ENCODE measurements around the gene UBE2E1. TPM values are rescaled to one million over a fixed set of nuclear protein-coding genes. Genes with fewer than 3 reads are reported as not detected.
A peak's percentile ranks its signal among the peaks of the same experiment; 100 is the strongest.

Gene UBE2E1
- total and polyA plus RNA-seq, 10 donors, result 62.6 to 106 (median 91.2) TPM

DNA sequence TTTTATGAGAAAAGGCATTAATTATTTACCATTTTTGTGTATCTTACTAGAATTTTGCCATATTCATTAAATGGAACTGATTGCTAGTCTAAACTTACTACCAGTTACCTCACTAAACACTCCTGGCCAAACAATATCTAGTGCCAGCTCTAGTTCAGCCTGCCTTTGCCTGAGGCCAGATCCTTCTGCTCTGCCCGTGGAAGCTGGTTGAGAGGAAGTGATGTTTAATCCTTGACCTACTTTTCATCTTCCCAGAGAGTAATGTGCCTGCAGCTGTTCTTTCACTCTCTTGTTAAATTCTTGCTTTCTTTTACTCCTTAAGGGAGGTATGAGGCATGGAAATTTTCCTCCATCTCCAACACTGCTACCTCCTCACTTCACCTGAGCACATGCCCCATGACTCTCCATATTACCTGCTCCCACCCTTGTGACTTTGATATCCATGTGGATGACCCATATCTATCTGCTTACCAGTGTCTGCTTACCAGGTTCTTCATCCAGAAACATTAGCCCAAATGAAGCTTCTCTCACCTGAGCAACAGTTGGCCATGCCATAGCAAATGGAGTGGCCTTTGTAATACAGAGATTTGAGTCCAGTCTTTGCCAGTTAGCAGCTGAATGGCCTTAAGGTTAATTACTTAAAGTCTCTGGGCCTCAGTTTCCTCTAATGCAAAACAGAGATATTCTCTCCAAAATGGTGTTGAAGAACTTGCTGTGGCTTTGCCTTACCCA is 53.4 kb downstream of the UBE2E1 start:
- H3K4me1 ChIP-seq, result peaks cover 35 to 86% (median 53%) of the 10 kb centered on the region in 6 donors
- intact Hi-C loops (cut with DNase I; ENCODE audit: low total_unique reads), result no loop called here
- no peaks in the 10 kb centered on the region for H3K27me3 ChIP-seq (replicated peaks in 1 of 7)
- TF ChIP-seq POLR2A (IDR thresholded peaks at IDR 0.05) (no peak), POLR2AphosphoS5 (IDR thresholded peaks at IDR 0.05) (peak in 1 of 3 donors; percentile 20)
- no peaks in the 10 kb centered on the region for H3K9me3 ChIP-seq
- no peak overlapping the region for H3K4me3 ChIP-seq
- 6 to 21% (median 15%) methylated on average over 1 of the region's 1 CpG for WGBS, 5 donors
- peak overlapping the region in 3 of 8 donors; percentile 21 to 36 (median 24) for H3K27ac ChIP-seq
- DNase-seq, result no peak
- peaks cover 0 to 11% (median 4%) of the 10 kb centered on the region in 6 donors for H3K36me3 ChIP-seq

DNA sequence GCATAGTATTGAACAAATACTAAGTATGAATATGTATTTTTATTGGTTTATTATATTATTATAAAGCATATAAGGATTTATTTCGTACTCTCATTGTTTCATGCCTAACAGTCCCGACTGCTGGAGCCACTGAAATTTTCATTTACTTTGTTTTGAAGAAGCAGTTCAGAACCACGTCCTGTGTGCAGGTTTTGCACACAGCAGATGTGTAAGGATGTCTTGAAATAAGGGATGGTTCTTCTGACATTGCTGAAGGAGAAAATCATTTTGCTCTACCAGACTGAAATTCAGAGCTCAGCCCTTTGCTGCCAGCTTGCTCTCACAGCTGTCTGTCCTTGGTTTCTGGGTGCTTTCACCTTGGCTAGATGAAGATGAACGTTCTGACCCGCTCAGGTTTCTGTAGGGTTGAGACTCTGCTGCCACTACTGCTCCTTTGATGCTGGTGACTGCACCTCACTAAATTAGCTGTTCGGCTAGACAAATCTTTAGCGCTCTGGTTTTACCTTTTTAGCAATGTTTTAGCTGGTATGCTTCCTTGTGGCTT is 54.2 kb downstream of the UBE2E1 start:
- Histone ChIP-seq H3K9me3 (no peaks in the 10 kb centered on the region), H3K4me1 (peaks cover 37 to 91% (median 56%) of the 10 kb centered on the region in 6 donors), H3K27ac (no peak overlapping the region), H3K4me3 (no peak overlapping the region), H3K27me3 (replicated peaks in 1 of 7) (no peaks in the 10 kb centered on the region), H3K36me3 (peaks cover 0 to 11% (median 4%) of the 10 kb centered on the region in 6 donors)
- TF ChIP-seq, protein P1, sequence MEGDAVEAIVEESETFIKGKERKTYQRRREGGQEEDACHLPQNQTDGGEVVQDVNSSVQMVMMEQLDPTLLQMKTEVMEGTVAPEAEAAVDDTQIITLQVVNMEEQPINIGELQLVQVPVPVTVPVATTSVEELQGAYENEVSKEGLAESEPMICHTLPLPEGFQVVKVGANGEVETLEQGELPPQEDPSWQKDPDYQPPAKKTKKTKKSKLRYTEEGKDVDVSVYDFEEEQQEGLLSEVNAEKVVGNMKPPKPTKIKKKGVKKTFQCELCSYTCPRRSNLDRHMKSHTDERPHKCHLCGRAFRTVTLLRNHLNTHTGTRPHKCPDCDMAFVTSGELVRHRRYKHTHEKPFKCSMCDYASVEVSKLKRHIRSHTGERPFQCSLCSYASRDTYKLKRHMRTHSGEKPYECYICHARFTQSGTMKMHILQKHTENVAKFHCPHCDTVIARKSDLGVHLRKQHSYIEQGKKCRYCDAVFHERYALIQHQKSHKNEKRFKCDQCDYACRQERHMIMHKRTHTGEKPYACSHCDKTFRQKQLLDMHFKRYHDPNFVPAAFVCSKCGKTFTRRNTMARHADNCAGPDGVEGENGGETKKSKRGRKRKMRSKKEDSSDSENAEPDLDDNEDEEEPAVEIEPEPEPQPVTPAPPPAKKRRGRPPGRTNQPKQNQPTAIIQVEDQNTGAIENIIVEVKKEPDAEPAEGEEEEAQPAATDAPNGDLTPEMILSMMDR (IDR thresholded peaks at IDR 0.05 in 8 of 11, conservative IDR thresholded peaks at IDR 0.05 in 3 of 11), result no peak
- TF ChIP-seq POLR2A (IDR thresholded peaks at IDR 0.05) (no peak), POLR2AphosphoS5 (IDR thresholded peaks at IDR 0.05) (no peak)
- WGBS, 5 donors, result 76 to 86% (median 82%) methylated on average over 7 of the region's 7 CpGs
- intact Hi-C loops (cut with DNase I; ENCODE audit: low total_unique reads), result no loop called here
- DNase-seq, result no peak

DNA sequence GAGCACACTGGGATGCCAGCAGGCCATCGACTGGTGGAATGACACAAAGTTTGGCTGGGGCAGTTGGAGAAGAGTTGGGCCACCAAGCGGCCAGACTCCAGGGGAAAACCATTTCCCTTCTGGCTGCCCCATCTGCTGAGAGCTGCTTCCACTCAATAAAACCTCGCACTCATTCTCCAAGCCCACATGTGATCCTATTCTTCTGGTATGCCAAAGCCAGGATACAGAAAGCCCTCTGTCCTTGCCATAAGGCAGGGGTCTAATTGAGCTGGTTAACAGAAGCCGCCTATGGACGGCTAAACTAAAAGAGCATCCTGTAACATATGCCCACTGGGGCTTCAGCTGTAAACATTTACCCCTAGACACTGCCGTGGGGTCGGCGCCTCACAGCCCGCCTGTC is 55.9 kb downstream of the UBE2E1 start:
- peaks cover 0 to 11% (median 4%) of the 10 kb centered on the region in 6 donors for H3K36me3 ChIP-seq
- intact Hi-C loops (cut with DNase I; ENCODE audit: low total_unique reads), result no loop called here
- TF ChIP-seq POLR2AphosphoS5 (IDR thresholded peaks at IDR 0.05) (no peak), POLR2A (IDR thresholded peaks at IDR 0.05) (no peak)
- TF ChIP-seq, protein P1 (IDR thresholded peaks at IDR 0.05 in 8 of 11, conservative IDR thresholded peaks at IDR 0.05 in 3 of 11), result no peak
- H3K4me1 ChIP-seq, result peaks cover 49 to 93% (median 62%) of the 10 kb centered on the region in 6 donors
- WGBS, 5 donors, result 92 to 99% (median 96%) methylated on average over 9 of the region's 9 CpGs
- no peak overlapping the region for H3K4me3 ChIP-seq
- H3K27ac ChIP-seq, result no peak overlapping the region
- no peaks in the 10 kb centered on the region for H3K27me3 ChIP-seq (replicated peaks in 1 of 7)
- H3K9me3 ChIP-seq, result no peaks in the 10 kb centered on the region
- DNase-seq, result no peak

DNA sequence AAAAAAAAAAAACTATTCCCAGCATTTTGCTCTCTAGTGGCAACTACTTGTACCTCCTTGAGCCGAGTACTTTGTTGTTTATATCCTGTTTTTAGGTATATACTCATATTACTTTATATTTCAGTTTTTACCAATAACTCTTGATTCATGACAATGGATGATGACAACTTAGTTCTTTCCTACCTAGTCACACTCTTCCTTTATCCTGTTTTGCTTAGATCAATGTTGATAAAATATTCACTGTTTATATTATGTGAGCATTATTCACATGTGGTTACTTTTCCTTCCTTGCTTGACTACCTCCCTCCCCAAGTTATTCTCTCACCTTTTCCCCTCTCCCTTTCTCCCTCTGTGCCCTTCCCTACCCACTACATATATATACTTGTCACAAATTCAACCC is 57.3 kb downstream of the UBE2E1 start:
- no peak for DNase-seq
- H3K27me3 ChIP-seq (replicated peaks in 1 of 7), result no peaks in the 10 kb centered on the region
- H3K4me3 ChIP-seq, result no peak overlapping the region
- peaks cover 38 to 93% (median 58%) of the 10 kb centered on the region in 6 donors for H3K4me1 ChIP-seq
- TF ChIP-seq, protein P1 (IDR thresholded peaks at IDR 0.05 in 8 of 11, conservative IDR thresholded peaks at IDR 0.05 in 3 of 11), result no peak
- TF ChIP-seq POLR2A (IDR thresholded peaks at IDR 0.05) (no peak), POLR2AphosphoS5 (IDR thresholded peaks at IDR 0.05) (no peak)
- peaks cover 0 to 11% (median 4%) of the 10 kb centered on the region in 6 donors for H3K36me3 ChIP-seq
- intact Hi-C loops (cut with DNase I; ENCODE audit: low total_unique reads), result no loop called here
- H3K9me3 ChIP-seq, result no peaks in the 10 kb centered on the region
- no peak overlapping the region for H3K27ac ChIP-seq
- 70 to 90% (median 80%) methylated on average over 1 of the region's 1 CpG for whole genome bisulfite sequencing, 5 donors
